Osteoblast (primary cell): ENCODE measurements around the gene SLC7A14. TPM values are rescaled to one million over a fixed set of nuclear protein-coding genes. Genes with fewer than 3 reads are reported as not detected.

Source experiments
- DNase-seq: peaks from one replicate; pipeline ENCODE4 v3.0.0; 2011; ENCODE audit warnings: low spot score, mixed read lengths; ENCODE audit not compliant: insufficient read length; ENCODE audit errors: missing footprints
- H2AFZ ChIP-seq: 2 replicates; pipeline ENCODE4 v1.6.0; 2011; ENCODE audit warnings: mild to moderate bottlenecking, low read length
- H3K27ac ChIP-seq: 2 replicates; pipeline ENCODE4 v1.5.1; 2011; ENCODE audit warnings: mild to moderate bottlenecking, low read depth, low read length, moderate library complexity
- H3K27me3 ChIP-seq: 2 replicates; pipeline ENCODE4 v1.6.0; 2012; ENCODE audit warnings: mild to moderate bottlenecking, control low read depth, inconsistent platforms, low read length, moderate library complexity; ENCODE audit not compliant: insufficient read depth
- H3K36me3 ChIP-seq: 2 replicates; pipeline ENCODE4 v1.5.1; 2011; ENCODE audit warnings: mild to moderate bottlenecking, low read length, control low read depth, moderate library complexity; ENCODE audit not compliant: insufficient read depth
- H3K4me1 ChIP-seq: 2 replicates; pipeline ENCODE4 v1.5.1; 2011; ENCODE audit warnings: mild to moderate bottlenecking, low read length, control low read depth, moderate library complexity; ENCODE audit not compliant: insufficient read depth
- H3K4me2 ChIP-seq: 2 replicates; pipeline ENCODE4 v1.6.0; 2011; ENCODE audit warnings: mild to moderate bottlenecking, low read length; ENCODE audit not compliant: insufficient read depth
- H3K4me3 ChIP-seq: fragments of 200-600 bp; sonication (generic); 3 replicates; pipeline ENCODE4 v1.5.1; 2012; ENCODE audit warnings: mild to moderate bottlenecking, low read length, inconsistent platforms; ENCODE audit not compliant: insufficient read depth
- H3K79me2 ChIP-seq: 2 replicates; pipeline ENCODE4 v1.6.0; 2012; ENCODE audit warnings: mild to moderate bottlenecking, low read length, control low read depth, inconsistent platforms; ENCODE audit not compliant: insufficient read depth
- H3K9me3 ChIP-seq: 2 replicates; pipeline ENCODE4 v1.5.1; 2011; ENCODE audit warnings: low read depth, low read length, control low read depth
- H4K20me1 ChIP-seq: 2 replicates; pipeline ENCODE4 v1.6.0; 2012; ENCODE audit warnings: mild to moderate bottlenecking, low read length, control low read depth; ENCODE audit not compliant: insufficient read depth
- CTCF ChIP-seq: IDR thresholded peaks from 2 replicates; pipeline ENCODE4 v1.5.1; 2011; ENCODE audit warnings: mild to moderate bottlenecking, low read depth, low read length, moderate library complexity; ENCODE audit errors: extremely low read depth
- total RNA-seq: library from RNA; depleted of rRNA; stranded (reverse); fragments of >200 nt; gene quantifications from 2 replicates; pipeline ENCODE4 v1.2.3, GENCODE V29; 2012

Gene SLC7A14
- total RNA-seq, 1 donor = 0.36 TPM

- Histone ChIP-seq H3K79me2 (no peaks in the 10 kb centered on the region), H3K9me3 (no peaks in the 10 kb centered on the region)
- peak; percentile 18 for DNase-seq
These were observed 159.6 kb downstream of the SLC7A14 start for GRCh38 chr3:170426240-170426797.

GRCh38 chr3:170425491-170426239, 160.2 kb downstream of the SLC7A14 start:
- H3K4me1 ChIP-seq = peaks cover 23% of the 10 kb centered on the region
- no peak overlapping the region for H3K4me3 ChIP-seq
- H3K36me3 ChIP-seq = peaks cover 16% of the 10 kb centered on the region
- H3K27me3 ChIP-seq = no peaks in the 10 kb centered on the region
- DNase-seq = peak; percentile 63
- no peak for TF ChIP-seq CTCF
- H3K79me2 ChIP-seq = no peaks in the 10 kb centered on the region
- H3K4me2 ChIP-seq = no peak overlapping the region
- no peak overlapping the region for H3K27ac ChIP-seq
- no peaks in the 10 kb centered on the region for H3K9me3 ChIP-seq
- no peaks in the 10 kb centered on the region for H4K20me1 ChIP-seq
- H2AFZ ChIP-seq = no peak overlapping the region

More at GRCh38 chr3:170426240-170426797, 159.6 kb downstream of the SLC7A14 start:
- Histone ChIP-seq H3K27me3 (no peaks in the 10 kb centered on the region), H3K4me1 (peaks cover 20% of the 10 kb centered on the region), H3K4me3 (no peak overlapping the region), H3K27ac (no peak overlapping the region), H4K20me1 (no peaks in the 10 kb centered on the region), H3K36me3 (peaks cover 16% of the 10 kb centered on the region), H3K4me2 (no peak overlapping the region), H2AFZ (no peak overlapping the region)
- no peak for TF ChIP-seq CTCF

- Histone ChIP-seq H2AFZ (no peak overlapping the region), H3K9me3 (no peaks in the 10 kb centered on the region), H3K27me3 (no peaks in the 10 kb centered on the region), H3K4me1 (peaks cover 23% of the 10 kb centered on the region), H3K79me2 (peaks cover 2% of the 10 kb centered on the region), H3K4me2 (no peak overlapping the region), H3K27ac (no peak overlapping the region), H3K4me3 (no peak overlapping the region), H3K36me3 (peaks cover 16% of the 10 kb centered on the region), H4K20me1 (no peaks in the 10 kb centered on the region)
- peak; percentile 15 for DNase-seq
- no peak for TF ChIP-seq CTCF
These were observed 161.0 kb downstream of the SLC7A14 start for GRCh38 chr3:170424879-170425278.

- no peak overlapping the region for H3K4me3 ChIP-seq
- no peak for TF ChIP-seq CTCF
- H3K27ac ChIP-seq = no peak overlapping the region
- H3K36me3 ChIP-seq = peaks cover 16% of the 10 kb centered on the region
- H3K4me2 ChIP-seq = no peak overlapping the region
- H3K4me1 ChIP-seq = peaks cover 14% of the 10 kb centered on the region
- H4K20me1 ChIP-seq = no peaks in the 10 kb centered on the region
- H3K27me3 ChIP-seq = no peaks in the 10 kb centered on the region
- no peaks in the 10 kb centered on the region for H3K9me3 ChIP-seq
- peak; percentile 42 for DNase-seq
- H3K79me2 ChIP-seq = peaks cover 2% of the 10 kb centered on the region
- H2AFZ ChIP-seq = no peak overlapping the region
These were observed 162.8 kb downstream of the SLC7A14 start for GRCh38 chr3:170423001-170423615.
